ENCODE results near the gene JAK3.

DNA sequence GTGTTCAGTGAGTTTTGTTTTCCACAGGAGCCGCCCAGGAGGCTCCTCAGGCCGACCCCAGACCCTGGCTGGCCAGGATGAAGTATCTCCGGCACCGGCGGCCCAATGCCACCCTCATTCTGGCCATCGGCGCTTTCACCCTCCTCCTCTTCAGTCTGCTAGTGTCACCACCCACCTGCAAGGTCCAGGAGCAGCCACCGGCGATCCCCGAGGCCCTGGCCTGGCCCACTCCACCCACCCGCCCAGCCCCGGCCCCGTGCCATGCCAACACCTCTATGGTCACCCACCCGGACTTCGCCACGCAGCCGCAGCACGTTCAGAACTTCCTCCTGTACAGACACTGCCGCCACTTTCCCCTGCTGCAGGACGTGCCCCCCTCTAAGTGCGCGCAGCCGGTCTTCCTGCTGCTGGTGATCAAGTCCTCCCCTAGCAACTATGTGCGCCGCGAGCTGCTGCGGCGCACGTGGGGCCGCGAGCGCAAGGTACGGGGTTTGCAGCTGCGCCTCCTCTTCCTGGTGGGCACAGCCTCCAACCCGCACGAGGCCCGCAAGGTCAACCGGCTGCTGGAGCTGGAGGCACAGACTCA, 40.0 kb downstream of the JAK3 start:
- TF ChIP-seq, protein P1, sequence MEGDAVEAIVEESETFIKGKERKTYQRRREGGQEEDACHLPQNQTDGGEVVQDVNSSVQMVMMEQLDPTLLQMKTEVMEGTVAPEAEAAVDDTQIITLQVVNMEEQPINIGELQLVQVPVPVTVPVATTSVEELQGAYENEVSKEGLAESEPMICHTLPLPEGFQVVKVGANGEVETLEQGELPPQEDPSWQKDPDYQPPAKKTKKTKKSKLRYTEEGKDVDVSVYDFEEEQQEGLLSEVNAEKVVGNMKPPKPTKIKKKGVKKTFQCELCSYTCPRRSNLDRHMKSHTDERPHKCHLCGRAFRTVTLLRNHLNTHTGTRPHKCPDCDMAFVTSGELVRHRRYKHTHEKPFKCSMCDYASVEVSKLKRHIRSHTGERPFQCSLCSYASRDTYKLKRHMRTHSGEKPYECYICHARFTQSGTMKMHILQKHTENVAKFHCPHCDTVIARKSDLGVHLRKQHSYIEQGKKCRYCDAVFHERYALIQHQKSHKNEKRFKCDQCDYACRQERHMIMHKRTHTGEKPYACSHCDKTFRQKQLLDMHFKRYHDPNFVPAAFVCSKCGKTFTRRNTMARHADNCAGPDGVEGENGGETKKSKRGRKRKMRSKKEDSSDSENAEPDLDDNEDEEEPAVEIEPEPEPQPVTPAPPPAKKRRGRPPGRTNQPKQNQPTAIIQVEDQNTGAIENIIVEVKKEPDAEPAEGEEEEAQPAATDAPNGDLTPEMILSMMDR (IDR thresholded peaks at IDR 0.05): no peak
- no peak for TF ChIP-seq POLR2A (IDR thresholded peaks at IDR 0.05)
